A673 (cell line): ENCODE results near the gene CDC20B.

Source experiments
- EZH2 ChIP-seq: fragments of 200-600 bp; sonication (generic); IDR thresholded peaks from 2 replicates; pipeline ENCODE4 v1.6.1; 2017; ENCODE audit warnings: borderline replicate concordance, low read depth, mild to moderate bottlenecking, mixed read lengths, antibody characterized with exemption, low read length; ENCODE audit not compliant: poor library complexity, severe bottlenecking
- TF ChIP-seq, protein P1 (sequence below): fragments of 300-800, 200-600 bp; sonication (generic); conservative IDR thresholded peaks from 2 replicates; pipeline ENCODE4 v1.5.1; 2017; ENCODE audit warnings: low read depth, mild to moderate bottlenecking, antibody characterized with exemption, low read length, moderate library complexity, mixed read lengths

DNA sequence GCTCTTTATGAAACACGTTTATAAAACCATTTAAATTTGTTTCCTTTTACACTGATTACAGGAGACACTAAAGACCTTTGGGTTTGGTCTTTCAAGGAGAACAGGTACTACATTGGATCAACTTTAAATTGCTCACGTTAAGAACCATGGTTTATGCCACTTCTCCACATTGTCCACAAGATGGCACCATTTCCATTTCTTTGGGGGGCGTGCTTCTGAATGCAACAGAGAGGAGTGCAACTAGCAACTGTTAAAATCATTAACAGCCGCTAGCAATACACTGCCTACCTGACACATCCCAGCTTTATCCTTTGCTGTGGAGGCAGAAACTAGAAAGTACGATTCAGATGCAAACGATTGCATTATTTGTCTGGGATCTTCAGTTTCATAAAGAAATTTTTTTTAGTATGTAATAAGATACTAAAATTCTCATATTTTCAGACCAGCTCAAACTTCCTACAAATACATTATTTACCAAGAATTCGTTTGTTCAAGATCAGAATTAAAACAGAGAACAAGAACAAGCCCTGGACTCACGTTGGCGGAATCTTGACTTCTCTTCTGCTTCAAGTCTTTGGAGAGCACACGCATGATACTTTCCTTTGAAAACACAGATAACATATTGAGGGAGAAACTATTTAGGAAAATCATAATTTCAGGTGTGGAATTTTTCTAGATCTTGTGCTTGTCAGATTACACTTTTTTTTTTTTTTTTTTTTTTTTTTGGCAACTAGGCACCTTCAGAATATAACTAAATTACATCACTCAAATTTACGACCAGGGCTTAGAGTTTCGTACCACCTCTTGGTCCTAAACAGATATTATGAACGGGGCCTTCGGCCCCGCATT is 702 bp downstream of the CDC20B start:
- TF ChIP-seq, protein P1, sequence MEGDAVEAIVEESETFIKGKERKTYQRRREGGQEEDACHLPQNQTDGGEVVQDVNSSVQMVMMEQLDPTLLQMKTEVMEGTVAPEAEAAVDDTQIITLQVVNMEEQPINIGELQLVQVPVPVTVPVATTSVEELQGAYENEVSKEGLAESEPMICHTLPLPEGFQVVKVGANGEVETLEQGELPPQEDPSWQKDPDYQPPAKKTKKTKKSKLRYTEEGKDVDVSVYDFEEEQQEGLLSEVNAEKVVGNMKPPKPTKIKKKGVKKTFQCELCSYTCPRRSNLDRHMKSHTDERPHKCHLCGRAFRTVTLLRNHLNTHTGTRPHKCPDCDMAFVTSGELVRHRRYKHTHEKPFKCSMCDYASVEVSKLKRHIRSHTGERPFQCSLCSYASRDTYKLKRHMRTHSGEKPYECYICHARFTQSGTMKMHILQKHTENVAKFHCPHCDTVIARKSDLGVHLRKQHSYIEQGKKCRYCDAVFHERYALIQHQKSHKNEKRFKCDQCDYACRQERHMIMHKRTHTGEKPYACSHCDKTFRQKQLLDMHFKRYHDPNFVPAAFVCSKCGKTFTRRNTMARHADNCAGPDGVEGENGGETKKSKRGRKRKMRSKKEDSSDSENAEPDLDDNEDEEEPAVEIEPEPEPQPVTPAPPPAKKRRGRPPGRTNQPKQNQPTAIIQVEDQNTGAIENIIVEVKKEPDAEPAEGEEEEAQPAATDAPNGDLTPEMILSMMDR: peak; percentile 85
- no peak for TF ChIP-seq EZH2
